ENCODE data around the gene ZNF385B. TPM values are rescaled to one million over a fixed set of nuclear protein-coding genes. Genes with fewer than 3 reads are reported as not detected.
"Not testable (repeated sequence)": the region's sequence is repeated elsewhere in the genome, so short reads cannot be mapped to it uniquely, and the experiment has no call there.

ZNF385B gene
- total RNA-seq, 1 donor from 2014 or later: 1.9 TPM

GRCh38 chr2:179898873-179899272 lies 37.5 kb upstream of the ZNF385B start:
- Mint-ChIP-seq H3K27me3 (no peaks in the 10 kb centered on the region), H3K4me1 (ENCODE audit: unreplicated experiment) (no peaks in the 10 kb centered on the region), H3K9me3 (no peaks in the 10 kb centered on the region), H3K36me3 (no peaks in the 10 kb centered on the region), H3K4me3 (no peak overlapping the region), H3K27ac (no peak overlapping the region)
- DNase-seq (ENCODE audit: extremely low spot score, unreplicated experiment): no peak
- peak; percentile 55 for TF ChIP-seq CTCF (conservative IDR thresholded peaks at IDR 0.05)

- no peak for DNase-seq (ENCODE audit: extremely low spot score, unreplicated experiment)
- Mint-ChIP-seq H3K27ac (no peak overlapping the region), H3K9me3 (no peaks in the 10 kb centered on the region), H3K4me3 (no peak overlapping the region), H3K36me3 (no peaks in the 10 kb centered on the region), H3K4me1 (ENCODE audit: unreplicated experiment) (no peaks in the 10 kb centered on the region), H3K27me3 (peaks cover 3% of the 10 kb centered on the region)
- no peak for TF ChIP-seq CTCF (conservative IDR thresholded peaks at IDR 0.05)
Observed at GRCh38 chr2:179893616-179894015, 32.2 kb upstream of the ZNF385B start.

DNA sequence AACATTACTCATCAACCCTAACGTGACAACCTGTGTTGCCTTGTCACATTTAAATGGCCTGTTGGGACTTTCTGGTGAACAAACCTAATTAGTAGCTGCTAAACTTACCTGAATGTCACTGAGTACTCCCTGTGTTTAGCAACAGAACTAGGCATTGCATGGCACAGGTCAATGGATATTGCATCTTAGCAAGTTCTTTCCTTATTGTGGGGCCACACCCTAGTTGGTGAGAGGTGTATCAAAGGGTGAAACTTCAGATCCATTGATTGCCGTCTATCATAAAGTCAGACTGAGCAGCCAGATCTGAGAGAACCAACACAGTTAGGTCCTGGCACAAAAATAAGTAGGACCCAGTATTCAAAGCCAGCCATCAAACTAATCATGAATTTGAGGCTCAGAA lies 29.8 kb upstream of the ZNF385B start:
- H3K4me3 Mint-ChIP-seq: no peak overlapping the region
- H3K36me3 Mint-ChIP-seq: no peaks in the 10 kb centered on the region
- H3K4me1 Mint-ChIP-seq (ENCODE audit: unreplicated experiment): no peaks in the 10 kb centered on the region
- no peak for TF ChIP-seq CTCF (conservative IDR thresholded peaks at IDR 0.05)
- H3K9me3 Mint-ChIP-seq: no peaks in the 10 kb centered on the region
- no peak for DNase-seq (ENCODE audit: extremely low spot score, unreplicated experiment)
- H3K27ac Mint-ChIP-seq: no peak overlapping the region
- peaks cover 3% of the 10 kb centered on the region for H3K27me3 Mint-ChIP-seq

GRCh38 chr2:179890666-179891065 lies 29.3 kb upstream of the ZNF385B start:
- Mint-ChIP-seq H3K4me3 (no peak overlapping the region), H3K9me3 (no peaks in the 10 kb centered on the region), H3K27ac (no peak overlapping the region), H3K27me3 (peaks cover 3% of the 10 kb centered on the region), H3K4me1 (ENCODE audit: unreplicated experiment) (no peaks in the 10 kb centered on the region), H3K36me3 (no peaks in the 10 kb centered on the region)
- no peak for TF ChIP-seq CTCF (conservative IDR thresholded peaks at IDR 0.05)
- DNase-seq (ENCODE audit: extremely low spot score, unreplicated experiment): no peak

DNA sequence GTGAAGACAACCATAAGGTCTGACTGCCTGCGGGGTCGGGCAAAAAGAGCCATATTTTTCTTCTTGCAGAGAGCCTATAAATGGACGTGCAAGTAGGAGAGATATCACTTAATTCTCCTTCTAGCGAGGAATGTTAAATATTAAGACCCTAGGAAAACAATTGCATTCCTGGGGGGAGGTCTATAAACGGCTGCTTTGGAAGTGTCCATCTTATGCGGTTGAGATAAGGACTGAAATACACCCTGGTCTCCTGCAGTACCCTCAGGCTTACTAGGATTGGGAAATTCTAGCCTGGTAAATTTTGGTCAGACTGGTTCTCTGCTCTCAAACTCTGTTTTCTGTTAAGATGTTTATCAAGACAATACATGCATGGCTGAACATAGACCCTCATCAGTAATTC lies 27.2 kb upstream of the ZNF385B start:
- H3K27me3 Mint-ChIP-seq; H3K36me3 Mint-ChIP-seq; H3K4me3 Mint-ChIP-seq; H3K4me1 Mint-ChIP-seq (ENCODE audit: unreplicated experiment); H3K27ac Mint-ChIP-seq; H3K9me3 Mint-ChIP-seq; DNase-seq (ENCODE audit: extremely low spot score, unreplicated experiment): not testable (repeated sequence)

- Mint-ChIP-seq H3K36me3 (no peaks in the 10 kb centered on the region), H3K4me1 (ENCODE audit: unreplicated experiment) (peaks cover 4% of the 10 kb centered on the region)
Observed at GRCh38 chr2:179884193-179884592, 22.8 kb upstream of the ZNF385B start.

More at GRCh38 chr2:179884193-179884592, 22.8 kb upstream of the ZNF385B start:
- H3K27ac Mint-ChIP-seq: no peak overlapping the region
- TF ChIP-seq CTCF (conservative IDR thresholded peaks at IDR 0.05): no peak
- no peaks in the 10 kb centered on the region for H3K9me3 Mint-ChIP-seq
- no peak for DNase-seq (ENCODE audit: extremely low spot score, unreplicated experiment)
- no peak overlapping the region for H3K4me3 Mint-ChIP-seq
- H3K27me3 Mint-ChIP-seq: peaks cover 2% of the 10 kb centered on the region

Measured in type B pancreatic cell (in vitro differentiated cells).